Fibroblast of pulmonary artery (primary cell): ENCODE results near the gene BAZ2B.
A peak's percentile ranks its signal among the peaks of the same experiment; 100 is the strongest.

Experiments
- DNase-seq: peaks from one replicate; pipeline ENCODE4 v3.0.0-alpha.2; 2010; ENCODE audit warnings: low read depth
- H3K4me3 ChIP-seq: replicated peaks from 2 replicates; pipeline ENCODE4 v1.5.1; 2011; ENCODE audit warnings: low read depth, mild to moderate bottlenecking, control low read depth, low read length, moderate library complexity
- TF ChIP-seq, protein P1 (sequence below): IDR thresholded peaks from 2 replicates; pipeline ENCODE4 v1.5.1; 2011; ENCODE audit warnings: mild to moderate bottlenecking, control low read depth, low read length, inconsistent platforms; ENCODE audit errors: missing control alignments

BAZ2B gene

DNA sequence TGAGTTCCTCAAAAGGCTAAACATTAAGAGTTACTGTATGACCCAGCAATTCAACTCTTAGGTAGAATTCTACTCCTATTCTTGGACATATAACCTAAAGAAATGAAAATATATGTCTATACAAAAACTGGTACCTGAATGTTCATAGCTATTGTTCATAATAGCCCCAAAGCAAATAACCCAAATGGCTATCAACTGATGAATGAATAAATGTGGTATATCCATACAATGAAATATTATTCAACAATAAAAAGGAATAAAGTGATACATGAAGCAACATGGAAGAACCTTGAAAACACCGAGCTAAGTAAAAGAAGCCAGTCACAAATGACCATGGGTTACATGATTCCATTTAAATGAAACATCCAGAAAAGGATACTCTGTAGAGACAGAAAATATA is 114.6 kb downstream of the BAZ2B start:
- TF ChIP-seq, protein P1, sequence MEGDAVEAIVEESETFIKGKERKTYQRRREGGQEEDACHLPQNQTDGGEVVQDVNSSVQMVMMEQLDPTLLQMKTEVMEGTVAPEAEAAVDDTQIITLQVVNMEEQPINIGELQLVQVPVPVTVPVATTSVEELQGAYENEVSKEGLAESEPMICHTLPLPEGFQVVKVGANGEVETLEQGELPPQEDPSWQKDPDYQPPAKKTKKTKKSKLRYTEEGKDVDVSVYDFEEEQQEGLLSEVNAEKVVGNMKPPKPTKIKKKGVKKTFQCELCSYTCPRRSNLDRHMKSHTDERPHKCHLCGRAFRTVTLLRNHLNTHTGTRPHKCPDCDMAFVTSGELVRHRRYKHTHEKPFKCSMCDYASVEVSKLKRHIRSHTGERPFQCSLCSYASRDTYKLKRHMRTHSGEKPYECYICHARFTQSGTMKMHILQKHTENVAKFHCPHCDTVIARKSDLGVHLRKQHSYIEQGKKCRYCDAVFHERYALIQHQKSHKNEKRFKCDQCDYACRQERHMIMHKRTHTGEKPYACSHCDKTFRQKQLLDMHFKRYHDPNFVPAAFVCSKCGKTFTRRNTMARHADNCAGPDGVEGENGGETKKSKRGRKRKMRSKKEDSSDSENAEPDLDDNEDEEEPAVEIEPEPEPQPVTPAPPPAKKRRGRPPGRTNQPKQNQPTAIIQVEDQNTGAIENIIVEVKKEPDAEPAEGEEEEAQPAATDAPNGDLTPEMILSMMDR = no peak
- no peak for DNase-seq
- no peak overlapping the region for H3K4me3 ChIP-seq

DNA sequence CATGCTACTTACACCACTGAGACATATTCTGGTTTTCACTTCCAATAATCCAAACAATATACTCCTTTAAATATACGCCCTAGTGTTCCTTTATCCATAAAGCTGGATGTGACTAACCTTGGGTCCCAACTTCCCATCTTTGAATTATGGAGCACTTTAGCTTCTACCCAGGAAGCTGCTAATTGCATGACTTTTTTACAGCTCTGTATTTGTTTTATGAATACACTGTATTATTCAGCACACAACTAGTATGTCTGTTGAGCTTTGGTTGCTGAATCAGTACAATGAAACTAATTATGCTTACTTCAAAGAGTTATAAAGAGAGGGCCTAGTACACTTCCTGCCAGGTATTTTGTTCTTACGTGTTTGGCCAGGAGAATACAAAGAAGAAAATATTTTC is 118.5 kb downstream of the BAZ2B start:
- no peak overlapping the region for H3K4me3 ChIP-seq
- DNase-seq = no peak
- TF ChIP-seq, protein P1 = no peak

DNA sequence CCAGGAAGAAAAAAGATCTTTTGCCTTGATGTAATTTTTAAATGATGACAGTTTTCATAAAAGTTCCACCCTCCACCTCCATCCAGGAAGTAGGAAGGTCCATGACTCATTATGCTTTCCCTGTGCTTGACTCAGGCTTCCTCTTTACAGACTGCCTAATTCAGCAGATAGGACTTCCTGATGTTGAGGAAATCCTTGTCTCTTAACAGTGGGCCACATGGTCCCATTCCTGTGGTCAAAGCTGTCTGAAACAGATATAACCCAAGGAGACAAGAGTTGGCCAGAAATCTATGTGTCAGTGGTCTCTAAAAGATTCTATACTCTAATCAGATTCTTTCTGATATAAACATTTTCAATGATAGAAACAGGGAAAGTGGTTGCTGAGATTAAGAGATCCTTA is 119.1 kb downstream of the BAZ2B start:
- TF ChIP-seq, protein P1 = no peak
- H3K4me3 ChIP-seq = no peak overlapping the region
- peak; percentile 93 for DNase-seq

DNA sequence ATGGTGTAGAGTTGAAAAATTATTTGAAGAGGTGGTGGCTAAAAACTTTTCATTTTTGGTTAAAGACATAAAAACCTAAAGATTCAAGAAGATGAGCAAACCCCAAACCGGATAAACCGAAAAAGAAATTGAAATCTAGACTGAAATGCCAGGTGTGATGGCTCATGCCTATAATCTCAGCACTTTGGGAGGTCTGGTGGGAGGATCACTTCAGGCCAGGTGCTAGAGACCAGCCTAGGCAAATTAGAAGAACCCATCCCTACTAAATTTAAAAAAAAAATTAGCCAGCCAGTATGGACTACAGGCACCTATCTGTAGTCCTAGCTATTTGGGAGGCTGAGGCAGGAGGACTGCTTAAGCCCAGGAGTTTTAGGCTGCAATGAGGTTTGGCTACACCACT is 126.9 kb downstream of the BAZ2B start:
- DNase-seq = no peak
- TF ChIP-seq, protein P1 = no peak

DNA sequence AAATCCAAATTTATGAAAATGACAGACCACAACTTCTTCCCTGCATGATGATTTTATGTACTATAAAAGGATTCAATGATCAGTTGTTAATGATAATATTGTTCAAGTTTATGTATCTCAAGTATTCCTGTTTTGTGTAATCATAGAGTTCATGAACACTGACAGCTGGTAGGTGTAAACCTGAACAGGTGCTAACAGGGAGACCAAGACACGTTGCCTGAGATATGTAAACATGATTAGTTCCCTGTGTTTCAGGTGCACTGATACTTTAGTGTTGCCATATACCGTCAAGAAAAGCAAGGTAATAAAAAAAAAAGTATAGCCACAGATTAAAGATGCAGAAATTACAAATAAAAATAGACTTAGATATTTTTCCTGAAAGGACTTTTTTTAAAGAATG is 131.8 kb downstream of the BAZ2B start:
- TF ChIP-seq, protein P1 = no peak
- no peak overlapping the region for H3K4me3 ChIP-seq
- no peak for DNase-seq

More for the DNA sequence above, 126.9 kb downstream of the BAZ2B start:
- H3K4me3 ChIP-seq = no peak overlapping the region

DNA sequence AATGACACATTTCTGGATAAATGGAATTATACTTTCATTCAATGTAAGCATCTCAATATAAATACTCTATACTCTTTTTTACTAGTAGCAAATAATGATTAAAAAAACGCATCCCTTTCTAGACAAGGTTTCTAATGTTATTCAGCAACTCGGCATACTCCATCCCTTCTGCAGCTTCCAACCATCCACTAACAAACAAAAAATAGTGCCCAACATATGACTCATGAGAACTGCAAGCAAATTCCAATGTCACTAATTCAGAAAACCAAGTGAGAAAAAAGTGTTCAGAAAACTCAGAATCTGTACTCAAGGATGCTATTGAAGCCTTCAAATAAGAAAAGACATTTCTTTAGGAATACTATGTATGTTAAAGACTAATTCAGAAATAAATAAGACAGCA is 140.0 kb downstream of the BAZ2B start:
- no peak for DNase-seq
- no peak overlapping the region for H3K4me3 ChIP-seq
- TF ChIP-seq, protein P1 = no peak

DNA sequence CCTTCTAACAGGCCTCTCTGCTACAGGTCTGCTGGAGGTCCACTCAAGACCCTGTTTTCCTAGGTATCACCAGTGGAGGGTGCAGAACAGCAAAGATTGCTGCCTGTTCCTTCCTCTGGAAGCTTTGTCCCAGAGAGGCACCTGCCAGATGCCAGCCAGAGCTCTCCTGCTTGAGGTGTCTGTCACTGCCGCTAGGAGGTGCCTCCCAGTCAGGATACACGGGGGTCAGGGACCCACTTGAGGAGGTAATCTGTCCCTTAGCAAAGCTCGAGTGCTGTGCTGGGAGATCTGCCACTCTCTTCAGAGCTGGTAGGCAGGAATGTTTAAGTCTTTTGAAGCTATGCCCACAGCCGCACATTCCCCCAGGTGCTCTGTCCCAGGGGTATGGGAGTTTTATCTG is 140.6 kb downstream of the BAZ2B start:
- no peak for DNase-seq
- TF ChIP-seq, protein P1 = no peak
- H3K4me3 ChIP-seq = no peak overlapping the region
